Measurements from ENCODE around the gene ADAM19.

ADAM19 gene

DNA sequence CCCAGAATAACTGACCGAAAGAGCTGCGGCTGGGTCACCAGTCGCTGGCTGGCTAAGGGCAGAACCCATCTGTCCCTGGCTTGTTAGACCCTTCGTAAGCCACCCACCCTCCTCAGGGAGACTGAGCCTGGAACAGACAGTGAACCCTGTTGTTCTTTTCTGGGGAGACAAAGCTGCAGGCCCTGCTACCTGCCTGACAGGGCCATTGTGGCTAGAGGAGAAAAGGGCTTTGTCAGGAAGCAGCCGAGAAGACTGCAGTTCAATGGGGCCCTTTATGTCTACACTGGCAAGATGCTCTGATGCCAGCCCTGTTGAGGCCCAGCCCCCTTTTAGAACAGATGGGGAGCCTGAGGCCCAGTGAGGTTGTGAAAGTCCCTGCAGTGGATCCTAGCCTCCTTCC is 119.3 kb downstream of the ADAM19 start:
- Histone ChIP-seq H3K27me3 (ENCODE audit: control insufficient read depth, insufficient read depth, low read length) (peaks cover 34% of the 10 kb centered on the region), H3K36me3 (ENCODE audit: control insufficient read depth, insufficient read depth, low read length) (no peaks in the 10 kb centered on the region)

DNA sequence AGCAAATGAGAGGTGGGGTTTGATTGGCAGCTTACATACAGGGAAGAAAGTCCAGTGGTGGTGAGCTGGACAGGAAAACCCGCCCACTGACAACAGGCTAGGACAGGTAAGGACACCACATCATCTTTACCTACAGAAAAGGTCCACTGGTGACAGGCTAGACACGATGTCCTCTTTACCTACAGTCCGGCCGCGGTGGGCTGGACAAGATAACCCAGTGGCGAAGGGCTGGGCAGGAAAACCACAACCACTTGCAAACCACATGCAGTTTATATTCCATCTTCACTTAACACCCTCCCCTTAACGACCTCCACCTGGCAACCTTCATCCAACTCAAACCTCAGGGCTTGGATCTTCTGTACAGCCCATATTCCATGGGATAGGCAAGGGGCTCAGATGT is 120.5 kb downstream of the ADAM19 start:
- Histone ChIP-seq H3K9ac (ENCODE audit: low read length) (no peak overlapping the region), H3K4me3 (ENCODE audit: low read depth, low read length) (no peak overlapping the region), H3K9me3 (ENCODE audit: control insufficient read depth, insufficient read depth, low read depth, low read length) (no peaks in the 10 kb centered on the region), H3K27ac (ENCODE audit: low read depth, low read length) (no peak overlapping the region), H3K36me3 (ENCODE audit: control insufficient read depth, insufficient read depth, low read length) (no peaks in the 10 kb centered on the region), H3K4me1 (ENCODE audit: control insufficient read depth, insufficient read depth, low read length) (peaks cover 20% of the 10 kb centered on the region; the same call in 1 of the 2 replicates), H3K27me3 (ENCODE audit: control insufficient read depth, insufficient read depth, low read length) (peaks cover 22% of the 10 kb centered on the region)

More for the DNA sequence above, 119.3 kb downstream of the ADAM19 start:
- no peaks in the 10 kb centered on the region for H3K9me3 ChIP-seq (ENCODE audit: control insufficient read depth, insufficient read depth, low read depth, low read length)
- H3K4me1 ChIP-seq (ENCODE audit: control insufficient read depth, insufficient read depth, low read length) = peaks cover 23% of the 10 kb centered on the region; the same call in 1 of the 2 replicates
- H3K27ac ChIP-seq (ENCODE audit: low read depth, low read length) = no peak overlapping the region
- no peak overlapping the region for H3K4me3 ChIP-seq (ENCODE audit: low read depth, low read length)
- no peak overlapping the region for H3K9ac ChIP-seq (ENCODE audit: low read length)

DNA sequence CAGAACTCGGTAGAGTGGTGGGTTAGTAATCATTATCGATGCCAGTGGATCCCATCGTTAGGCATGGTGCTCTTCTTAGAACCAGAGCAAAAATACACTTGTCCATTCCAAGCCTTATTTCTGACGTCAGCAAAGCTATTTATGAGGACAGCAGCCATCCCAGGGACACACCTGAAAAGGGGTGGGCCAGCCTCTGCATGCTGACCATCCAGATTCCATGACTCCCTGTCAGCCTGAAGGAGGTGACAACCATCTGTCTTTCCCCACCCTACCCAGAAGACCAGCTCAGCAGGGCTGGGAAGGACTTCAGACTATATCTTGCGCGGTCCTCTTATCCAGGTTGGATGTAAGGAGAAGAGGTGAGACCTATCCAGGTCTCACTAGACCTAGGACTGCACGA is 121.3 kb downstream of the ADAM19 start:
- Histone ChIP-seq H3K4me1 (ENCODE audit: control insufficient read depth, insufficient read depth, low read length) (peaks cover 15% of the 10 kb centered on the region; the same call in 1 of the 2 replicates), H3K9ac (ENCODE audit: low read length) (no peak overlapping the region), H3K4me3 (ENCODE audit: low read depth, low read length) (no peak overlapping the region), H3K36me3 (ENCODE audit: control insufficient read depth, insufficient read depth, low read length) (no peaks in the 10 kb centered on the region), H3K27me3 (ENCODE audit: control insufficient read depth, insufficient read depth, low read length) (peaks cover 14% of the 10 kb centered on the region), H3K27ac (ENCODE audit: low read depth, low read length) (no peak overlapping the region), H3K9me3 (ENCODE audit: control insufficient read depth, insufficient read depth, low read depth, low read length) (no peaks in the 10 kb centered on the region)

DNA sequence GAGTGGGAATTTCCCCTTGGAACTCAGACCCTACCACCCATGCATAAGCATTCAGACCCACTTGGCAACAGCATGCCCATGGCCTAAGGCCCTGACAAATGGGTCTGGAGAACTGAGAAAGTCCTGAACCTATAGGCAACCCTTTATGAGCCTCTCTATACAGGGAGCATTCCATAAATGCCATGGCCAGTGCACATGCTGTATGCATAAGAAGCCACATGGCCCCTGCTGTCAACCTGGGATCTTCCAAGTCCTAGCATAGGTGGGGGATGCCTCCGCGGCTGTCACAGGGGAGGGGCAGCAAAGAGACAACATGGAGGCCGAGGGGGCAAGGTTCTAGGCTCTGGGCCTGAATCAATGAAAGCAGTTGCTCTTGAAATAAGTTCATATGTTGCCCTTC is 123.8 kb downstream of the ADAM19 start:
- H3K9me3 ChIP-seq (ENCODE audit: control insufficient read depth, insufficient read depth, low read depth, low read length) = no peaks in the 10 kb centered on the region
- no peak overlapping the region for H3K9ac ChIP-seq (ENCODE audit: low read length)

DNA sequence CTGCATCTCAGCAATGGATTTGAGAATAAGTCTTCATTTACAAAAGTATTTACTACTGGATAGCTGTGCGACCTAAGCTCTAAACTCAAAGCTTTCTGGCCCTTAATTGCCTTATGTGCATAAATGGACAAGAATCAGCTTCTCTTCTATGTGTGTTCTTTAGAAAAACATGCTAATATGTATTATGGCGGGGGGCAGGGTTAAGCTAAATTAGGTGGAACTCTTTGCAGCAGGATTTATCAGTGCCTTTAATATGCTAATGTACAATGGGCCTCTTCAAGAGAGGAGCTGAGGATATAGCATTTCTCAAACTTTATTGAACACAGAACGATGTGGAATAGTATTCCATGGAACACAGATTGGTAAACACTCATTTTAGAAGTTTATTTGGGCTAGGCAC is 125.6 kb downstream of the ADAM19 start:
- Histone ChIP-seq H3K4me1 (ENCODE audit: control insufficient read depth, insufficient read depth, low read length) (no peaks in the 10 kb centered on the region), H3K27ac (ENCODE audit: low read depth, low read length) (no peak overlapping the region), H3K27me3 (ENCODE audit: control insufficient read depth, insufficient read depth, low read length) (no peaks in the 10 kb centered on the region), H3K9ac (ENCODE audit: low read length) (no peak overlapping the region), H3K9me3 (ENCODE audit: control insufficient read depth, insufficient read depth, low read depth, low read length) (no peaks in the 10 kb centered on the region), H3K4me3 (ENCODE audit: low read depth, low read length) (no peak overlapping the region), H3K36me3 (ENCODE audit: control insufficient read depth, insufficient read depth, low read length) (no peaks in the 10 kb centered on the region)

More for the DNA sequence above, 123.8 kb downstream of the ADAM19 start:
- no peaks in the 10 kb centered on the region for H3K27me3 ChIP-seq (ENCODE audit: control insufficient read depth, insufficient read depth, low read length)
- no peak overlapping the region for H3K4me3 ChIP-seq (ENCODE audit: low read depth, low read length)
- H3K4me1 ChIP-seq (ENCODE audit: control insufficient read depth, insufficient read depth, low read length) = no peaks in the 10 kb centered on the region
- no peak overlapping the region for H3K27ac ChIP-seq (ENCODE audit: low read depth, low read length)
- H3K36me3 ChIP-seq (ENCODE audit: control insufficient read depth, insufficient read depth, low read length) = no peaks in the 10 kb centered on the region

DNA sequence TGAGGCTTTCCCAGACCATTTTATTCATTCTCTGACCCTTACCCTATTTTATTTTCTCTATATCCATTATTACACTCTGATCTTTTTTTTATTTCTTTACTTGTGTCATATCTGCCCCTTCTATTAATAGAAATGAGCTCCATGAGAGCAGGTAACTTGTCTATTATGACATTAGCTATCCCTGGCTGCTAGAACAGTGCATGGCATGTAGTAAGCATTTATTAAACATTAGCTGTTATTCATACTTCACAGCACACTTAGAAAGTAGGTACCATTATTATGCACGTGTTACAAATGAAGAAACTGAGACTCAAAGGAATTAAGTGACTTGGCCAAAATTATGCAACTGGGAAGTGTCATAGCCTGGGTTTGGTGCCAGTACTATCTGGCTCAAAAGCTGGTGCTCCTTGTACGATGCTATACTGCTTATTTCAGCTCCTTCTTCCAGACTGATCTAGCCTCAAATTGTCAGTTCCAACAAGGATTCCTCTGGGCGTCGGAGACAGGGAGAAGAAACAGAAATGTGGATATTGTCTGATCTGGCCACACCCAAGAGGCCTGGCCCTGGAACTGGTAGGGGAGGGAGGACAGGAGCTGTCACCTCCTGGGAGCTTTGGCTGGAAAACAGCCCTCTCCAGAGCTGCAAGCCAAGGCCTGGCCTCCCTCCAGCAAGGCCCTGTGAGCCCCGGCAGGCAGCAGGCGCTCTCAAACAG is 126.4 kb downstream of the ADAM19 start:
- no peak overlapping the region for H3K4me3 ChIP-seq (ENCODE audit: low read depth, low read length)
- H3K27me3 ChIP-seq (ENCODE audit: control insufficient read depth, insufficient read depth, low read length) = no peaks in the 10 kb centered on the region
- H3K27ac ChIP-seq (ENCODE audit: low read depth, low read length) = no peak overlapping the region
- no peaks in the 10 kb centered on the region for H3K9me3 ChIP-seq (ENCODE audit: control insufficient read depth, insufficient read depth, low read depth, low read length)
- H3K4me1 ChIP-seq (ENCODE audit: control insufficient read depth, insufficient read depth, low read length) = no peaks in the 10 kb centered on the region
- no peaks in the 10 kb centered on the region for H3K36me3 ChIP-seq (ENCODE audit: control insufficient read depth, insufficient read depth, low read length)
- no peak overlapping the region for H3K9ac ChIP-seq (ENCODE audit: low read length)

DNA sequence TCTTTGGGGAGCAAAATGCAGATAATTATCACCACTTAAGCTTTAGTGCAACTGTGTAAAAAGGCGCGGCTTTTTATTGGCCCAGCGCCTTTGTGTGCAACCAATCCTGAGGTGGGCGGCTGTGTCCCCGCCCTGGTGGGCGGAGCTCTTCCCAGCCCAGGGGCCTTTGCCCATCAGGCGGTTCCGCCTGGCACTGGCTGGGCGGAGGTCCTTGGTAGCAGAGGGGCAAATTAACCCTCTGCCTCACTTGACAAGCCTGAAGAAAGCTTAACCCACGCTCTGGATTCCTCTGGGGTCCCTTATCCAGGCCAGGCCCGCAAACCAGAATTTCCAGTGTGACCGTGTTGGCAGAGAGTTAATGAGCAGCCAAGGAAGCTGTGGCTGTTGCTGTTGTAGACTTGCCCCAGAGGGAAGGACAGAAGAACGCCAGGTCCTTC is 128.4 kb downstream of the ADAM19 start:
- Histone ChIP-seq H3K4me3 (ENCODE audit: low read depth, low read length) (no peak overlapping the region), H3K9me3 (ENCODE audit: control insufficient read depth, insufficient read depth, low read depth, low read length) (no peaks in the 10 kb centered on the region), H3K27me3 (ENCODE audit: control insufficient read depth, insufficient read depth, low read length) (no peaks in the 10 kb centered on the region), H3K9ac (ENCODE audit: low read length) (no peak overlapping the region), H3K27ac (ENCODE audit: low read depth, low read length) (no peak overlapping the region), H3K36me3 (ENCODE audit: control insufficient read depth, insufficient read depth, low read length) (no peaks in the 10 kb centered on the region), H3K4me1 (ENCODE audit: control insufficient read depth, insufficient read depth, low read length) (no peaks in the 10 kb centered on the region)

DNA sequence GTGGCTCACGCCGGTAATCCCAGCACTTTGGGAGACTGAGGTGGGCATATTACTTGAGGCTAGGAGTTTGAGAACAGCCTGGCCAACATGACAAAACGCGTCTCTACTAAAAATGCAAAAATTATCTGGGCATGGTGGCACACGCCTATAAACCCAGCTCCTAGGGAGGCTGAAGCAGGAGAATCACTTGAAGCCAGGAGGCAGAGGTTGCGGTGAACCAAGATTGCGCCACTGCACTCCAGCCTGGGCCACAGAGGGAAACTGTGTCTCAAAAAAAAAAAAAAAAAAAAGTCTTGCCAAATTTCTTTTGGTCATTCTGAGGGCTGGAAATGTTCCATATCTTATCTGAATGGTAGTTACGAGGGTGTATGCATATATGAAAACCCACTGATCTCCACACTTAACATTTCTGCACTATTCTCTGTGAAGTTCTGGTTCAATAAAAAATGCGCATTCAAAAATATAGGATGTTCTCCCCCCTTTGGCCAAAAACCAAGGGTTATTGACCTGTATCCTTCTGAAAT is 129.1 kb downstream of the ADAM19 start:
- Histone ChIP-seq H3K27me3 (ENCODE audit: control insufficient read depth, insufficient read depth, low read length) (no peaks in the 10 kb centered on the region), H3K4me1 (ENCODE audit: control insufficient read depth, insufficient read depth, low read length) (no peaks in the 10 kb centered on the region), H3K9me3 (ENCODE audit: control insufficient read depth, insufficient read depth, low read depth, low read length) (no peaks in the 10 kb centered on the region), H3K9ac (ENCODE audit: low read length) (no peak overlapping the region), H3K4me3 (ENCODE audit: low read depth, low read length) (no peak overlapping the region), H3K27ac (ENCODE audit: low read depth, low read length) (no peak overlapping the region), H3K36me3 (ENCODE audit: control insufficient read depth, insufficient read depth, low read length) (no peaks in the 10 kb centered on the region)

DNA sequence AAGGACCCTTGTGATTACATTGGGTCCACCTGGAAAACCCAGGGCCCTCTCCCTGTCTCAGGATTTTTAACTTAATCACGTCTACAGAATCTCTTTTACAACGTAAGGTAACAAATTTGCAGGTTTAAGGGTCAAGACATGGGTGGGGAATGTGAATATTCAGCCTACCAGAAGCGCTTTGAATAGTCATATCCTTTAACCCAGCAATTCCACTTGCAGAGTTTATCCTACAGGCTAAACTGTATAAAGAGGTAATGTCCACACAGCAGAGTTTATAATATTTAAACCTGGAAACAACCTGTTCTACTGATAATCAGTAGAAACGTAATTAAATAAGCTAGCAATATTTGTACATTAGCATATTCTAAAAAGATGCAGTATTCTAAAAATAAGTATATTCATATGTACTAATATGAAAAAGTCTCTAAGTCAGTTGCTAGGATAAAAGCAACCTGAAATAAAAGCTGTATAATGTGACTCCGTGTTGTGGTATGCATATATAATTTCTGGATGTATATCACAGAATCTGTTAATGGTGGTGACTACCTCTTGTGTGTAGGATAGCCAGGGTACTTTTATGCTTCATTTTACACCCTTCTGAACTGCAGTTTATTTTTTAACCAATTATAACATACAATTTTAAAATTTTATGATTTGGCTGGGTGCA is 129.7 kb downstream of the ADAM19 start:
- no peak overlapping the region for H3K27ac ChIP-seq (ENCODE audit: low read depth, low read length)
- H3K9me3 ChIP-seq (ENCODE audit: control insufficient read depth, insufficient read depth, low read depth, low read length) = no peaks in the 10 kb centered on the region
- H3K4me3 ChIP-seq (ENCODE audit: low read depth, low read length) = no peak overlapping the region
- no peak overlapping the region for H3K9ac ChIP-seq (ENCODE audit: low read length)
- no peaks in the 10 kb centered on the region for H3K36me3 ChIP-seq (ENCODE audit: control insufficient read depth, insufficient read depth, low read length)
- H3K27me3 ChIP-seq (ENCODE audit: control insufficient read depth, insufficient read depth, low read length) = no peaks in the 10 kb centered on the region
- no peaks in the 10 kb centered on the region for H3K4me1 ChIP-seq (ENCODE audit: control insufficient read depth, insufficient read depth, low read length)

DNA sequence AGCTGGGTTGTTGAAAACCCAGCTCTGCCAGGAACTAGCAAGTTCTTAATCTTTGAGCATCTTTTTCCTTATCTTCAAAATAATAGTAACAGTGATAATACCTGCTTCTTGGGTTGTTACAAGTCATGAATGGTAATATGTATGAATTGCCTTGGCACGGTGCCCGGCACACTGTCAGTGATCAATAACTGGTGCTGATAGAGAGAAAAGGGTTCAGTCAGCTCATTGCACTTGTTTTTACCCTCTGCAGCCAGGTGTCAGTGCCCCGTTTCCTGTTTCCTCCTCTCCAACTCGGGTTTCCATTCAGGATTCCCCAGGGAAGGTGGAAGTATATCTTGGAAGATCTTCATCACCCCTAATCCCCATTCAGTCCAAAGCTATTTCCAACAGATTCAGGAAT is 131.4 kb downstream of the ADAM19 start:
- H3K36me3 ChIP-seq (ENCODE audit: control insufficient read depth, insufficient read depth, low read length) = no peaks in the 10 kb centered on the region
- H3K9me3 ChIP-seq (ENCODE audit: control insufficient read depth, insufficient read depth, low read depth, low read length) = no peaks in the 10 kb centered on the region
- H3K27ac ChIP-seq (ENCODE audit: low read depth, low read length) = no peak overlapping the region
- no peaks in the 10 kb centered on the region for H3K27me3 ChIP-seq (ENCODE audit: control insufficient read depth, insufficient read depth, low read length)
- H3K9ac ChIP-seq (ENCODE audit: low read length) = no peak overlapping the region
- no peak overlapping the region for H3K4me3 ChIP-seq (ENCODE audit: low read depth, low read length)
- H3K4me1 ChIP-seq (ENCODE audit: control insufficient read depth, insufficient read depth, low read length) = no peaks in the 10 kb centered on the region

DNA sequence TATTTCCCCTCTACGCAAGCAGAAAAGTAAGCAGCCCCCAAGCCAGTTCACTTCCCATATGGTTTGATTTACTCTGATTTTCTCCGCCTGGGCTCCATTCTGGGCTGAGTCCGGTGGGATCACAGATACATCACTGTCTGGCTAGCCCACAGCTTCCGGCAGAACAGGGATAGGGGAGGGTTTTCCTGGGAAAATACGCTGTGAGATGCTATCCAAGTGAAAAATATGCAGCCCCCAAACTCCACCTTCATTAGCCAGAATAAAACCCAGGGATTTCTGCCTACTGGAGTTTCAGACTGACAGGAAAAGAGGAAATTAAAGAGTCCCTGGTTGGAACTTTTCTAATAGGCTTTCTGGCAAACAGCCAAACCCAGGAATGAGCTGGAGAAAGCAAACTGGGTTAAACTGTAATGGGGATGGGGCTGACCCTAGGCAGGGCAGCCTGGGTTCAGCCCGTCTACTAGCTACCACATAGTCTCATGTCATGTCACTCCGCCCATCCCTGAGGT is 132.5 kb downstream of the ADAM19 start:
- Histone ChIP-seq H3K4me1 (ENCODE audit: control insufficient read depth, insufficient read depth, low read length) (no peaks in the 10 kb centered on the region), H3K27ac (ENCODE audit: low read depth, low read length) (no peak overlapping the region), H3K36me3 (ENCODE audit: control insufficient read depth, insufficient read depth, low read length) (no peaks in the 10 kb centered on the region), H3K4me3 (ENCODE audit: low read depth, low read length) (no peak overlapping the region), H3K9me3 (ENCODE audit: control insufficient read depth, insufficient read depth, low read depth, low read length) (no peaks in the 10 kb centered on the region), H3K9ac (ENCODE audit: low read length) (no peak overlapping the region), H3K27me3 (ENCODE audit: control insufficient read depth, insufficient read depth, low read length) (no peaks in the 10 kb centered on the region)

Data from HUES6 (cell line).